ENCODE results near the gene CAMK1D. TPM values are rescaled to one million over a fixed set of nuclear protein-coding genes. Genes with fewer than 3 reads are reported as not detected.
A peak's percentile ranks its signal among the peaks of the same experiment; 100 is the strongest.

Gene CAMK1D
- total and polyA plus RNA-seq, 11 donors = 1.4 to 16.0 (median 2.5) TPM

GRCh38 chr10:12521423-12521822 lies 172.1 kb downstream of the CAMK1D start:
- Histone ChIP-seq H3K4me3 (no peak overlapping the region), H3K36me3 (no peaks in the 10 kb centered on the region), H3K9me3 (peaks cover 0 to 27% (median 4%) of the 10 kb centered on the region in 12 donors), H3K27me3 (no peaks in the 10 kb centered on the region), H3K27ac (no peak overlapping the region), H3K4me1 (no peaks in the 10 kb centered on the region)
- 92 to 96% (median 94%) methylated on average over 1 of the region's 1 CpG for WGBS, 4 donors
- intact Hi-C loops (cut with DNase I) = no loop called here
- no peak for ATAC-seq
- TF ChIP-seq CTCF (IDR thresholded peaks at IDR 0.05) (no peak), POLR2A (IDR thresholded peaks at IDR 0.05) (no peak)
- no peak for DNase-seq

GRCh38 chr10:12526311-12526710 lies 177.0 kb downstream of the CAMK1D start:
- intact Hi-C loops (cut with DNase I) = no loop called here
- peaks cover 0 to 18% (median 0%) of the 10 kb centered on the region in 12 donors for H3K9me3 ChIP-seq
- whole genome bisulfite sequencing, 4 donors = 90 to 98% (median 93%) methylated on average over 5 of the region's 5 CpGs
- no peak overlapping the region for H3K27ac ChIP-seq
- H3K4me1 ChIP-seq = no peaks in the 10 kb centered on the region
- no peaks in the 10 kb centered on the region for H3K27me3 ChIP-seq
- TF ChIP-seq CTCF (IDR thresholded peaks at IDR 0.05) = no peak
- TF ChIP-seq POLR2A (IDR thresholded peaks at IDR 0.05) = no peak
- H3K4me3 ChIP-seq = no peak overlapping the region
- ATAC-seq (no peak), DNase-seq (no peak)
- H3K36me3 ChIP-seq = no peaks in the 10 kb centered on the region

GRCh38 chr10:12529976-12530375 lies 180.6 kb downstream of the CAMK1D start:
- H3K27me3 ChIP-seq = no peaks in the 10 kb centered on the region
- intact Hi-C loops (cut with DNase I) = no loop called here
- no peak for ATAC-seq
- H3K4me1 ChIP-seq = no peaks in the 10 kb centered on the region
- H3K27ac ChIP-seq = no peak overlapping the region
- 81 to 87% (median 85%) methylated on average over 6 to 9 of the region's 9 CpGs for WGBS, 4 donors
- no peaks in the 10 kb centered on the region for H3K36me3 ChIP-seq
- H3K4me3 ChIP-seq = no peak overlapping the region
- peaks cover 0 to 4% (median 0%) of the 10 kb centered on the region in 12 donors for H3K9me3 ChIP-seq
- TF ChIP-seq POLR2A (IDR thresholded peaks at IDR 0.05) = no peak
- no peak for DNase-seq

- ATAC-seq = peak; percentile 54 to 80 (median 66)
- Histone ChIP-seq H3K4me3 (no peak overlapping the region), H3K9me3 (peaks cover 0 to 4% (median 0%) of the 10 kb centered on the region in 12 donors), H3K27me3 (no peaks in the 10 kb centered on the region), H3K36me3 (no peaks in the 10 kb centered on the region), H3K27ac (peak overlapping the region in 9 of 12 donors; percentile 17 to 57 (median 38)), H3K4me1 (no peaks in the 10 kb centered on the region)
- WGBS, 4 donors = 50 to 70% (median 56%) methylated on average over 12 of the region's 12 CpGs
- peak in 4 of 5 donors; percentile 44 to 62 (median 52) for DNase-seq
- intact Hi-C loops (cut with DNase I) = no loop called here
- no peak for TF ChIP-seq CTCF (IDR thresholded peaks at IDR 0.05)
- TF ChIP-seq POLR2A (IDR thresholded peaks at IDR 0.05) = no peak
Measured at GRCh38 chr10:12531305-12532220, 182.2 kb downstream of the CAMK1D start.

Data from heart left ventricle (tissue), 16 donors.